ENCODE measurements around the gene KIDINS220. TPM values are rescaled to one million over a fixed set of nuclear protein-coding genes. Genes with fewer than 3 reads are reported as not detected.

Gene KIDINS220
- total and polyA plus RNA-seq, 2 experiments from 2014 or later, result 12.8 to 38.2 TPM

GRCh38 chr2:8704906-8705305 lies 132.5 kb downstream of the KIDINS220 start:
- no peaks in the 10 kb centered on the region for H3K4me1 ChIP-seq (ENCODE audit: insufficient read depth)
- H3K36me3 ChIP-seq (ENCODE audit: insufficient read depth), result no peaks in the 10 kb centered on the region
- Mint-ChIP-seq H3K4me1 (peaks cover 6% of the 10 kb centered on the region; the same call in 1 of the 3 replicates), H3K27ac (no peak overlapping the region), H3K27me3 (ENCODE audit: insufficient read depth, low read depth, poor library complexity) (peaks cover 5% of the 10 kb centered on the region), H3K36me3 (ENCODE audit: low read depth) (no peaks in the 10 kb centered on the region), H3K9me3 (no peaks in the 10 kb centered on the region; the same call in 2 of the 3 replicates), H3K4me3 (no peak overlapping the region)
- DNase-seq (ENCODE audit: low spot score) (no peak), ATAC-seq (no peak)
- H3F3A ChIP-seq (replicated peaks; ENCODE audit: low read depth), result no peaks in the 10 kb centered on the region
- no peak for TF ChIP-seq CTCF (conservative IDR thresholded peaks at IDR 0.05; ENCODE audit: low read depth in 2 of 2)
- TF ChIP-seq CREB1 (CRISPR knock-in tag; IDR thresholded peaks at IDR 0.05; ENCODE audit: low read depth), result no peak
- no peak for TF ChIP-seq STAT1 (IDR thresholded peaks at IDR 0.05; ENCODE audit: unreplicated experiment)
- TF ChIP-seq, protein P1, sequence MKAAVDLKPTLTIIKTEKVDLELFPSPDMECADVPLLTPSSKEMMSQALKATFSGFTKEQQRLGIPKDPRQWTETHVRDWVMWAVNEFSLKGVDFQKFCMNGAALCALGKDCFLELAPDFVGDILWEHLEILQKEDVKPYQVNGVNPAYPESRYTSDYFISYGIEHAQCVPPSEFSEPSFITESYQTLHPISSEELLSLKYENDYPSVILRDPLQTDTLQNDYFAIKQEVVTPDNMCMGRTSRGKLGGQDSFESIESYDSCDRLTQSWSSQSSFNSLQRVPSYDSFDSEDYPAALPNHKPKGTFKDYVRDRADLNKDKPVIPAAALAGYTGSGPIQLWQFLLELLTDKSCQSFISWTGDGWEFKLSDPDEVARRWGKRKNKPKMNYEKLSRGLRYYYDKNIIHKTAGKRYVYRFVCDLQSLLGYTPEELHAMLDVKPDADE (IDR thresholded peaks at IDR 0.05), result no peak
- no peak for TF ChIP-seq ZNF462 (CRISPR knock-in tag; IDR thresholded peaks at IDR 0.05)
- no peak for TF ChIP-seq NANOG (IDR thresholded peaks at IDR 0.05; ENCODE audit: borderline replicate concordance)
- no peak for TF ChIP-seq POLR2AphosphoS5 (IDR thresholded peaks at IDR 0.05; ENCODE audit: low read depth)
- TF ChIP-seq EZH2 (IDR thresholded peaks at IDR 0.05; ENCODE audit: low read depth, unreplicated experiment), result no peak
- no peak for TF ChIP-seq EZH2phosphoT487 (IDR thresholded peaks at IDR 0.05; ENCODE audit: unreplicated experiment)
- no peak for TF ChIP-seq JUNB (IDR thresholded peaks at IDR 0.05; ENCODE audit: unreplicated experiment)
- TF ChIP-seq, protein P2, sequence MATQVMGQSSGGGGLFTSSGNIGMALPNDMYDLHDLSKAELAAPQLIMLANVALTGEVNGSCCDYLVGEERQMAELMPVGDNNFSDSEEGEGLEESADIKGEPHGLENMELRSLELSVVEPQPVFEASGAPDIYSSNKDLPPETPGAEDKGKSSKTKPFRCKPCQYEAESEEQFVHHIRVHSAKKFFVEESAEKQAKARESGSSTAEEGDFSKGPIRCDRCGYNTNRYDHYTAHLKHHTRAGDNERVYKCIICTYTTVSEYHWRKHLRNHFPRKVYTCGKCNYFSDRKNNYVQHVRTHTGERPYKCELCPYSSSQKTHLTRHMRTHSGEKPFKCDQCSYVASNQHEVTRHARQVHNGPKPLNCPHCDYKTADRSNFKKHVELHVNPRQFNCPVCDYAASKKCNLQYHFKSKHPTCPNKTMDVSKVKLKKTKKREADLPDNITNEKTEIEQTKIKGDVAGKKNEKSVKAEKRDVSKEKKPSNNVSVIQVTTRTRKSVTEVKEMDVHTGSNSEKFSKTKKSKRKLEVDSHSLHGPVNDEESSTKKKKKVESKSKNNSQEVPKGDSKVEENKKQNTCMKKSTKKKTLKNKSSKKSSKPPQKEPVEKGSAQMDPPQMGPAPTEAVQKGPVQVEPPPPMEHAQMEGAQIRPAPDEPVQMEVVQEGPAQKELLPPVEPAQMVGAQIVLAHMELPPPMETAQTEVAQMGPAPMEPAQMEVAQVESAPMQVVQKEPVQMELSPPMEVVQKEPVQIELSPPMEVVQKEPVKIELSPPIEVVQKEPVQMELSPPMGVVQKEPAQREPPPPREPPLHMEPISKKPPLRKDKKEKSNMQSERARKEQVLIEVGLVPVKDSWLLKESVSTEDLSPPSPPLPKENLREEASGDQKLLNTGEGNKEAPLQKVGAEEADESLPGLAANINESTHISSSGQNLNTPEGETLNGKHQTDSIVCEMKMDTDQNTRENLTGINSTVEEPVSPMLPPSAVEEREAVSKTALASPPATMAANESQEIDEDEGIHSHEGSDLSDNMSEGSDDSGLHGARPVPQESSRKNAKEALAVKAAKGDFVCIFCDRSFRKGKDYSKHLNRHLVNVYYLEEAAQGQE (IDR thresholded peaks at IDR 0.05; ENCODE audit: unreplicated experiment), result no peak
- no peak for TF ChIP-seq ZNF114 (CRISPR knock-in tag; IDR thresholded peaks at IDR 0.05)
- no peak for TF ChIP-seq ZNF331 (CRISPR knock-in tag; IDR thresholded peaks at IDR 0.05; ENCODE audit: low read depth)
- no peaks in the 10 kb centered on the region for H3K9me2 ChIP-seq (ENCODE audit: insufficient read depth)
- H3K27me3 ChIP-seq (ENCODE audit: insufficient read depth), result no peaks in the 10 kb centered on the region
- no peaks in the 10 kb centered on the region for H3K79me2 ChIP-seq (replicated peaks; ENCODE audit: insufficient read depth)
- no peak overlapping the region for H3K27ac ChIP-seq (ENCODE audit: low read depth)
- H3K4me2 ChIP-seq, result no peak overlapping the region
- H4K20me1 ChIP-seq (replicated peaks; ENCODE audit: insufficient read depth), result no peaks in the 10 kb centered on the region
- H3K4me3 ChIP-seq, result no peak overlapping the region
- no peak overlapping the region for H2AFZ ChIP-seq

Data from GM23338 (cell line).